ENCODE data around the gene RBM15. TPM values are rescaled to one million over a fixed set of nuclear protein-coding genes. Genes with fewer than 3 reads are reported as not detected.

Gene RBM15
- total and polyA plus RNA-seq, 2 of the 13 experiments (the other 11 are each of a cell fraction or from before 2014, with no cell fraction given): 13.5 to 36.4 TPM

- no peaks in the 10 kb centered on the region for H3K4me1 ChIP-seq (ENCODE audit: insufficient read depth, low read length)
- ChIA-PET CTCF (ENCODE audit: low intra/inter-chr PET ratio, low total read pairs) (no interaction called here), POLR2A (no interaction called here)
- no peak for TF ChIP-seq PREB (CRISPR knock-in tag; IDR thresholded peaks at IDR 0.05)
- TF ChIP-seq ZNF460 (CRISPR knock-in tag; IDR thresholded peaks at IDR 0.05; ENCODE audit: borderline replicate concordance): no peak
- TF ChIP-seq ZNF775 (CRISPR knock-in tag; IDR thresholded peaks at IDR 0.05; ENCODE audit: borderline replicate concordance): no peak
- no peak for TF ChIP-seq ADNP (CRISPR knock-in tag; IDR thresholded peaks at IDR 0.05)
- TF ChIP-seq ZSCAN30 (CRISPR knock-in tag; IDR thresholded peaks at IDR 0.05): no peak
- TF ChIP-seq ZNF768 (CRISPR knock-in tag; IDR thresholded peaks at IDR 0.05): no peak
- TF ChIP-seq KDM1A (CRISPR knock-in tag; IDR thresholded peaks at IDR 0.05): no peak
- no peak for TF ChIP-seq HINFP (CRISPR knock-in tag; IDR thresholded peaks at IDR 0.05; ENCODE audit: low read depth)
- TF ChIP-seq HOXA3 (CRISPR knock-in tag; IDR thresholded peaks at IDR 0.05): no peak
- no peak for TF ChIP-seq BCLAF1 (IDR thresholded peaks at IDR 0.05)
- TF ChIP-seq ZNF776 (CRISPR knock-in tag; IDR thresholded peaks at IDR 0.05): no peak
- TF ChIP-seq ZNF264 (CRISPR knock-in tag; IDR thresholded peaks at IDR 0.05): no peak
- DNase-seq (ENCODE audit: low spot score) (no peak), FAIRE-seq (no peak), ATAC-seq (no peak)
- no peaks in the 10 kb centered on the region for H3K36me3 ChIP-seq (replicated peaks in 1 of 2; ENCODE audit: control insufficient read depth in 1 of 2, insufficient read depth in 2 of 2, low read length in 2 of 2)
- WGBS (ENCODE audit: low lambda C conversion rate): 98% methylated on average over 19 of the region's 19 CpGs
- no peak overlapping the region for H3K27ac ChIP-seq (ENCODE audit: extremely low read length, insufficient read depth, low read length)
- H3K9ac ChIP-seq (ENCODE audit: insufficient read depth, low read depth, low read length): no peak overlapping the region
- no TSS peak for BruUV-seq (replicated peaks)
- no peak overlapping the region for H3K4me3 ChIP-seq (replicated peaks in 1 of 3; ENCODE audit: insufficient read depth in 1 of 3, low read depth in 2 of 3, low read length in 3 of 3)
- no peaks in the 10 kb centered on the region for H4K20me1 ChIP-seq (ENCODE audit: insufficient read depth, low read length)
- H2AFZ ChIP-seq (ENCODE audit: low read length): no peak overlapping the region
- intact Hi-C loops (cut with micrococcal nuclease; ENCODE audit: unreplicated experiment) (no loop called here), in situ Hi-C loops (cut with HindIII; ENCODE audit: extremely low pct_ligation_motif_present, low pct_unique_long_range_greater_than_20kb) (no loop called here)
- no peaks in the 10 kb centered on the region for H3K27me3 ChIP-seq (ENCODE audit: control insufficient read depth in 1 of 2, insufficient read depth in 2 of 2, low read length in 2 of 2)
- H3K9me3 ChIP-seq (ENCODE audit: low read length): no peaks in the 10 kb centered on the region
- H3K4me2 ChIP-seq (ENCODE audit: low read depth, low read length): no peak overlapping the region
- no peaks in the 10 kb centered on the region for H3K79me2 ChIP-seq (ENCODE audit: insufficient read depth, low read length)
Observed at GRCh38 chr1:110384581-110385321, 45.6 kb downstream of the RBM15 start.

Measured in HepG2 (cell line).